HG03439 (cell line): Measurements from ENCODE around the gene PPM1E.

Source experiments
- ATAC-seq: cut with Tn5 transposase; IDR thresholded peaks from one replicate; pipeline ENCODE4 v1.9.1; 2021; ENCODE audit warnings: mild to moderate bottlenecking, moderate library complexity; ENCODE audit not compliant: unreplicated experiment

PPM1E gene

GRCh38 chr17:59030811-59031210, 275.2 kb downstream of the PPM1E start:
- ATAC-seq, result no peak
